KMS-11 (cell line): ENCODE measurements around the gene CSAD.
A peak's percentile ranks its signal among the peaks of the same experiment; 100 is the strongest.

Source experiments
- H2AFZ ChIP-seq: fragments of 200-600 bp; sonication (generic); 2 replicates; pipeline ENCODE4 v1.6.1; 2016; ENCODE audit warnings: antibody characterized with exemption, mixed run types, low read depth
- H3K27ac ChIP-seq: fragments of 200-600 bp; sonication (generic); 2 replicates; pipeline ENCODE4 v1.6.1; 2016; ENCODE audit warnings: mild to moderate bottlenecking, mixed run types
- H3K27me3 ChIP-seq: fragments of 200-600 bp; sonication (generic); 2 replicates; pipeline ENCODE4 v1.6.1; 2017; ENCODE audit warnings: mild to moderate bottlenecking, low read depth, mixed run types, moderate library complexity; ENCODE audit not compliant: insufficient read depth
- H3K36me3 ChIP-seq: fragments of 200-600 bp; sonication (generic); 2 replicates; pipeline ENCODE4 v1.6.1; 2017; ENCODE audit warnings: mild to moderate bottlenecking, mixed run types; ENCODE audit not compliant: insufficient read depth
- H3K4me1 ChIP-seq: fragments of 200-600 bp; sonication (generic); 2 replicates; pipeline ENCODE4 v1.6.1; 2016; ENCODE audit warnings: mild to moderate bottlenecking, low read depth, mixed run types; ENCODE audit not compliant: poor library complexity, severe bottlenecking
- H3K4me2 ChIP-seq: fragments of 200-600 bp; sonication (generic); 2 replicates; pipeline ENCODE4 v1.7.0; 2016; ENCODE audit warnings: mild to moderate bottlenecking, mixed run types
- H3K4me3 ChIP-seq: fragments of 200-600 bp; sonication (generic); IDR thresholded peaks from 2 replicates; pipeline ENCODE4 v1.6.1; 2017; ENCODE audit warnings: low read depth, low read length, mixed read lengths; ENCODE audit not compliant: insufficient read depth
- H3K79me2 ChIP-seq: fragments of 200-600 bp; sonication (generic); 2 replicates; pipeline ENCODE4 v1.6.1; 2016; ENCODE audit warnings: low read depth, mixed run types; ENCODE audit not compliant: insufficient read depth
- H3K9ac ChIP-seq: fragments of 200-600 bp; sonication (generic); 2 replicates; pipeline ENCODE4 v1.6.1; 2016; ENCODE audit warnings: mild to moderate bottlenecking, mixed run types
- H4K20me1 ChIP-seq: fragments of 200-600 bp; sonication (generic); 2 replicates; pipeline ENCODE4 v1.6.1; 2016; ENCODE audit warnings: mild to moderate bottlenecking, mixed run types; ENCODE audit not compliant: insufficient read depth
- TF ChIP-seq, protein P1 (sequence below): fragments of 200-600 bp; sonication (generic); conservative IDR thresholded peaks from 2 replicates; pipeline ENCODE4 v1.6.1; 2017; ENCODE audit warnings: low read depth, mild to moderate bottlenecking, antibody characterized with exemption, low read length, moderate library complexity, mixed read lengths

CSAD gene

GRCh38 chr12:53187145-53187899, 6.6 kb upstream of the CSAD start:
- Histone ChIP-seq H3K27me3 (no peaks in the 10 kb centered on the region), H3K4me3 (no peak overlapping the region), H3K36me3 (peaks cover 17% of the 10 kb centered on the region; the same call in 1 of the 2 replicates)

GRCh38 chr12:53186745-53187144, 6.0 kb upstream of the CSAD start:
- Histone ChIP-seq H3K4me2 (no peak overlapping the region), H3K79me2 (peaks cover 29% of the 10 kb centered on the region), H3K4me3 (no peak overlapping the region), H3K9ac (no peak overlapping the region), H3K4me1 (peaks cover 51% of the 10 kb centered on the region), H2AFZ (no peak overlapping the region), H3K27me3 (no peaks in the 10 kb centered on the region), H4K20me1 (no peaks in the 10 kb centered on the region), H3K36me3 (peaks cover 11% of the 10 kb centered on the region; the same call in 1 of the 2 replicates), H3K27ac (no peak overlapping the region; the same call in 1 of the 2 replicates)
- TF ChIP-seq, protein P1, sequence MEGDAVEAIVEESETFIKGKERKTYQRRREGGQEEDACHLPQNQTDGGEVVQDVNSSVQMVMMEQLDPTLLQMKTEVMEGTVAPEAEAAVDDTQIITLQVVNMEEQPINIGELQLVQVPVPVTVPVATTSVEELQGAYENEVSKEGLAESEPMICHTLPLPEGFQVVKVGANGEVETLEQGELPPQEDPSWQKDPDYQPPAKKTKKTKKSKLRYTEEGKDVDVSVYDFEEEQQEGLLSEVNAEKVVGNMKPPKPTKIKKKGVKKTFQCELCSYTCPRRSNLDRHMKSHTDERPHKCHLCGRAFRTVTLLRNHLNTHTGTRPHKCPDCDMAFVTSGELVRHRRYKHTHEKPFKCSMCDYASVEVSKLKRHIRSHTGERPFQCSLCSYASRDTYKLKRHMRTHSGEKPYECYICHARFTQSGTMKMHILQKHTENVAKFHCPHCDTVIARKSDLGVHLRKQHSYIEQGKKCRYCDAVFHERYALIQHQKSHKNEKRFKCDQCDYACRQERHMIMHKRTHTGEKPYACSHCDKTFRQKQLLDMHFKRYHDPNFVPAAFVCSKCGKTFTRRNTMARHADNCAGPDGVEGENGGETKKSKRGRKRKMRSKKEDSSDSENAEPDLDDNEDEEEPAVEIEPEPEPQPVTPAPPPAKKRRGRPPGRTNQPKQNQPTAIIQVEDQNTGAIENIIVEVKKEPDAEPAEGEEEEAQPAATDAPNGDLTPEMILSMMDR, result no peak

More at GRCh38 chr12:53187145-53187899, 6.6 kb upstream of the CSAD start:
- Histone ChIP-seq H3K79me2 (peaks cover 24% of the 10 kb centered on the region), H3K4me2 (no peak overlapping the region), H2AFZ (no peak overlapping the region), H4K20me1 (no peaks in the 10 kb centered on the region), H3K9ac (no peak overlapping the region), H3K4me1 (peaks cover 50% of the 10 kb centered on the region), H3K27ac (no peak overlapping the region; the same call in 1 of the 2 replicates)
- TF ChIP-seq, protein P1, result no peak

GRCh38 chr12:53185582-53186153, 4.9 kb upstream of the CSAD start:
- Histone ChIP-seq H3K4me3 (no peak overlapping the region), H2AFZ (no peak overlapping the region), H4K20me1 (no peaks in the 10 kb centered on the region), H3K79me2 (peaks cover 36% of the 10 kb centered on the region), H3K9ac (no peak overlapping the region), H3K27me3 (no peaks in the 10 kb centered on the region), H3K4me1 (peaks cover 44% of the 10 kb centered on the region), H3K4me2 (no peak overlapping the region), H3K36me3 (peaks cover 11% of the 10 kb centered on the region; the same call in 1 of the 2 replicates), H3K27ac (no peak overlapping the region; the same call in 1 of the 2 replicates)
- TF ChIP-seq, protein P1, result peak; percentile 65

DNA sequence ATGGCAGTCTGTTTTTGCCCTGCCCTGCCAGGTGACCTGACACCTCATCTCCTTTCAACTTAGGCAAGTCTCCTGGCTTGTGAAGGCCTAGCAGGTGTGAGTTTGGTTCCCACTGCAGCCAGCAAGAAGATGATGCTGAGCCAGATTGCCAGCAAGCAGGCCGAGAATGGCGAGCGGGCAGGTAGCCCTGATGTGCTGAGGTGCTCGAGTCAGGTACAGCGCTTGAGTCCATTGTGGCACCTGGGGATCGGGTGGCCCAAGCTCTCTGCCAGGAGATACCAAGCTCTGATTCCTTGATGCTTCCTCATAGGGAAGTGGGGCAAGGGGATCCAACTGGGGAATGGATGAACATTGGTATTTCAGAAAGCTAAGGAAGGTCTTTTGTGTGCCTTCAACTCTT, 4.1 kb upstream of the CSAD start:
- H3K9ac ChIP-seq, result no peak overlapping the region
- TF ChIP-seq, protein P1, result no peak
- no peaks in the 10 kb centered on the region for H3K27me3 ChIP-seq
- H3K79me2 ChIP-seq, result peaks cover 36% of the 10 kb centered on the region
- H3K4me3 ChIP-seq, result no peak overlapping the region
- no peak overlapping the region for H2AFZ ChIP-seq
- no peaks in the 10 kb centered on the region for H4K20me1 ChIP-seq
- H3K4me1 ChIP-seq, result peaks cover 38% of the 10 kb centered on the region
- peaks cover 11% of the 10 kb centered on the region; the same call in 1 of the 2 replicates for H3K36me3 ChIP-seq
- no peak overlapping the region for H3K27ac ChIP-seq
- H3K4me2 ChIP-seq, result no peak overlapping the region; the same call in 1 of the 2 replicates
